ENCODE results near the gene PRKAG2.

DNA sequence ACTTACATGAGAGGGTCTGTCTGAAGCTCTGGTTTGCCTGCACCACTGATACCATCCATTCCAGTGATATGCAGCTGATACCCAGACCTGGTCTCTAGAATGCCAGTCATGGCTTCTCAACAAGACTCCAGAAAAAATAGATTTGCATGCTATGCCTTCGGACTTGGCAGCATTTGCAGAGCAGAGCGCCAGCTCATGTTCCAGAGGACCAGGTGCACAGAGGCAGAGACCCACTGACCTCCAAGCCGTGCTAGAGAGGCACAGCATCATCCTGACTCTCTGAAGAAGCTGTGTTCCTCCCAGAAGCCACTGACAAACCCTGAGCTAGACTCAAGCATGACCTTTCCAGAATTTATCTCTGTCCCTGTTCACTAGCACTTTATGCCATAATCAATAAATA, 6.9 kb upstream of the PRKAG2 start:
- TF ChIP-seq GATA2 (IDR thresholded peaks at IDR 0.05; ENCODE audit: low read depth, low read length) (no peak), GATA3 (IDR thresholded peaks at IDR 0.05; ENCODE audit: low read depth, low read length) (no peak)

Measured in SH-SY5Y (cell line).